Stimulated activated CD4-positive, alpha-beta T cell treated with anti-CD3 and anti-CD28 coated beads, TNF-alpha, amount 100 ng/mL, for 48 hours (primary cell): Measurements from ENCODE around the gene SETD4.
"Not testable (repeated sequence)": the region's sequence is repeated elsewhere in the genome, so short reads cannot be mapped to it uniquely, and the experiment has no call there.

Experiments
- DNase-seq, 3 donors: peaks; one replicate each; pipeline ENCODE4 v3.0.0-alpha.2; 2020; ENCODE audit warnings: low read depth in 3 of 3

The SETD4 gene

DNA sequence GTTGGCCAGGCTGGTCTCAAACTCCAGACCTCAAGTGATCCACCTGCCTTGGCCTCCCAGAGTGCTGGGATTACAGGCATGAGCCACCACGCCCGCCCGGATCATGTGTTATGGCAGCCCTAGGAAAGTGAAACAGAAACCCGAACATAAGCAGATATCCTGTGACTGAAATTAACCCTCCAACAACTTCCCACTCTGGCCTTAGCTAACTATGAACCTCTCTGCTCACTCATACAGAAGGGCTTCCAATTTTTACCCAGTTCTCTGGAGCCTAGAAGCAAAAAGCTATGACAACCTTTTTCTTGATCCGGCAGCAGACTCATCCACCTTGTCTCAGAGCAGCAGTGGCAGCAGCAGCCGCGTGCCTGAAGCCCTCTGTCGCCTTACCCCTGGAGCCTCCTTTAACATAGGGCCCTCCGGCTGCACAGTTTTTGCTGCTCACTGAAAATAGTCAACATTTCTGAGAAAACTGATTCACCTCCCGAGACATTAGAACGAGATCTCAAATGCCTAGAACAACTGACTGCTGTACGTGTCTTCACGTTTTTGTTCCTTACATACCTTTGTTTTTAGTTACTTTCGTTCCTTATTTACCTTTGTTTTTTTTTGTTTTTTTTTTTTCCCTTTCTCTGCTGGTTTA is 18.8 kb upstream of the SETD4 start:
- DNase-seq: peak; percentile 16 to 28 (median 27)

DNA sequence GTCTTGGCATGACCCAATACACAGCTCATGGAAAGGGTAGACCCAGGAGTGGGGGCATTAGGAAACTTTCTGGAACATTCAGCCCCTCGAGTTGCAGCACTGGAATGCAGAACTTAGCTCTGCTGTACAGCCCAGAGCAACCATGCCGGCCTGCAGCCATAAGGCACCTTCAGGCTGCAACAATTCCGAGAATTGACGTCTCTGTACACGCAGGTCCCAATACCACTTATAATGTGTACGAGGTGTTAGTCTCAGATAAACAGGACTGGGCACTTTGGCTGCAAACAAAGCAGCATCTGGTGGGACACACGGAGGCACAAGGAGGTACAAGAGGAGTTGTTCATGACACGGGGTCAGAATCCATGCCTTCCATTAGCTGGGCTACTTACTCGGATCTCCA is 17.4 kb upstream of the SETD4 start:
- DNase-seq: no peak

DNA sequence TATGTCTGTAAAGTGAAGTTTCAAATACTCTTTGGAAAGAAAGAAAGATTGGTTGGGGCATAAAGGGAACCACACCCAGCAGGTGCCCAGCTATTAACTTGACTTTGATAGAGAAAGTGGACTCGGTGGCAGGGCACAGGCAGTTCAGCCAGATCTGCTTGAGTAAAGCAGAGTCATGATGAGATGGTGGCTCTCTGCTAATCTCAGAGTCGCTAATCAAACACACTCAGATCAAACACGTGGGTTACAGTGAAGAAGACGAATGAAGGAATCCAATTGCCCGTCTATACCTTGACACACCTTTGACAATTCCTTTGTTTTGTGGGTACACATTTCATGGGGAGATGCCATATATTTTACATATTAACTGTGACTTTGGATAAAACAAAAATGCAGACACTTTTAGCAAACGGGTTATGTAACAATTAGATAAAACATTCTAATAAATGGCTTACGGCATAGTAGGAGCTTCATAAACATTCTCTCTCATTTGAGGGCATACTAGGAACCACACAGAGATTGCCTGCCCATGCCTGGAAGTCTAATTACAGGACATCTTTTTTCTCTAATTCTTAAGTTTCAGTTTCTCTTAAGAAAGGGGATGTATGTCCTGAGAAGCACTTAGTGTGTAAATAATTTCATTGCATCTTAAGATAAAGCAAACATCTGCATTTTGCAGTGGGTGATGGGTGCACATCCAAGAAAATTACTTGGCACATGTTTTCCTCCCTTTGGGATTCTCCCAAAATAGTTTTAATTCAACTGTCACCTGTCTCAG is 16.7 kb upstream of the SETD4 start:
- no peak for DNase-seq

DNA sequence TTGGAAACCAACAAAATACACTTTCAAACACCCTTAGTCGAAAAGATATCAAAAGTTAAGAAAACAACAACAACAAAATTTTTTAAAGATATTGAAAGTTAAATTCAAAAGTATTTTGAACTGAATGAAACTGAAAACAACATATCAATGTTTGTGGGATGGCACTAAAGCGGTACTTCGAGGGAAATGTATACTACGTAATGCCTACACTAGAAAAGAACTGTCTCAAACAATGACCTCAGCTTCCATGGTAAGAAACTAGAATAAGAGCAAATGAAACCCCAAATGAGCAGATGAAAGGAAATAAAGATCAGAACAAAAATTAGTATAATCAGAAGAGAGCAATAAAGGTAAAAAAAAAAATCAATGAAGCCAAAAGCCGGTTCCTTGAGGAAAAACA is 15.6 kb upstream of the SETD4 start:
- DNase-seq: no peak

DNA sequence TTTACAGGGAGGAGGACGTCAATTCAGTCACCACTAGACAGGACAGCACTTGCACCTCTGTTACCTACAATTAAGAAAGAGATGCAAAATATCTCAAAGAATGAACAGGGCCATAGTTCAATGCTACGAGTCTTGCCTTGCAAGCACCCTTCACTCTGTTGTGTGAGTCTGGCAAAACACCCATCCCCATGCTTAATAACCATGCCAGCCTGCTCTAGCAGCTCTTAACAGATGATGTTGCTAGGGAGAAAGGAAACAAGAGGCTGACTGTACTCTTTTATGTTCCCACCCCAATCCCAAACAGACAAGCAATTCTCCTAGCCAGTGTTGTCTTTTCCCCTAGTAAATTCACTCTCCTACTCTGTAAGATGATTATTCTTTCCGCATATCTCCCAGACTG is 14.8 kb upstream of the SETD4 start:
- DNase-seq: no peak

DNA sequence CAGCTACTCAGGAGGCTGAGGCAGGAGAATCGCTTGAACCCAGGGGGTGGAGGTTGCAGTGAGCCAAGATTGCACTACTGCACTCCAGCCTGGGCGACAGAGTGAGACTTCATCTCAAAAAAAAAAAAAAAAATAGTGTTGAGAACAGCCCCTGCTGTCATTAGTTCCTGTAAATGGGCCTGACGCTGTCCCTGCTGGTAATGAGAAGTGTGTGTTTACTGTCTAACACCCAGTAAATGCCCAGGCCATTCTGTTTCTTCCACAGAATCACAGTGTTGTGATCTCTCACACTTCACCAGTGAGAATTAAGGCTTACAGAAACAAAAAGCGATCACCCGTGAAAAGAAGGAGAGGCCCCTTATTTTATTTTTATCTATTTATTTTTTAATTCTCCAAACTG is 13.6 kb upstream of the SETD4 start:
- DNase-seq: not testable (repeated sequence)

DNA sequence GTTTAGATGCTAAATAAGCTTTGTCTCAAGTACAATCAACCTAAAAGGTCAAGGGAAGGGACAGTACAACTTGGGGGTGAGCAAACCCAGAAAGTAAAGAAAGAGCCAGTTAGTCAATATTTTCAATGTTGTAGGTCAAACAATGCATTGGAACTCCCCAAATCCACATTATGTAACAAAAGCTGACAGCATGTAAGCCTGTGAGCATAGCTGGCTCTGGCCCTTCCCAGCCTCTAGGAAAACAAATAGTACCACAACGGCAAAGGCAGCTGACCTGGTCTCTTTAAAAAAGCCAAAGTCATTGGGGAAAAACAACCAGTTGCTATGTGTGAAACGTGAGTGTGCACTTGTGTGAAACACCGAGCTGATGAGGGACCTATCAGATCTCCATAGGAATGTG is 12.9 kb upstream of the SETD4 start:
- DNase-seq: no peak

DNA sequence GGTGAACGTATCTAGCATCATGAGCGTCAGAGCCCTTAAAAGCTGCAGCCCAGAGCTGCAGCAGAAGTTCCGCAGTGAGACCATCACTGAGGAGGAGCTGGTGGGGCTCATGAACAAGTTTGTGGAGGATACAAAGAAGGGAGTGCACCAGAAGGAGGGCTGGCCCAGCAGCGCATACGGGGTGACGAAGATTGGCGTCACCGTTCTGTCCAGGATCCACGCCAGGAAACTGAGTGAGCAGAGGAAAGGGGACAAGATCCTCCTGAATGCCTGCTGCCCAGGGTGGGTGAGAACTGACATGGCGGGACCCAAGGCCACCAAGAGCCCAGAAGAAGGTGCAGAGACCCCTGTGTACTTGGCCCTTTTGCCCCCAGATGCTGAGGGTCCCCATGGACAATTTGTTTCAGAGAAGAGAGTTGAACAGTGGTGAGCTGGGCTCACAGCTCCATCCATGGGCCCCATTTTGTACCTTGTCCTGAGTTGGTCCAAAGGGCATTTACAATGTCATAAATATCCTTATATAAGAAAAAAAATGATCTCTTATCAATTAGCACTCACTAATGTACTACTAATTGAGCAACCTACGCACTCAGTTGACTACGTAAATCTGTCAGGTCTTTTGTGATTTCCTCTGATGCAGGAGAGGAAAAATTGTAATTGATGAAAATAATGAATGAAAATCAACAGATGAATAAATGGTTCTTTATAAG is 12.3 kb upstream of the SETD4 start:
- no peak for DNase-seq

DNA sequence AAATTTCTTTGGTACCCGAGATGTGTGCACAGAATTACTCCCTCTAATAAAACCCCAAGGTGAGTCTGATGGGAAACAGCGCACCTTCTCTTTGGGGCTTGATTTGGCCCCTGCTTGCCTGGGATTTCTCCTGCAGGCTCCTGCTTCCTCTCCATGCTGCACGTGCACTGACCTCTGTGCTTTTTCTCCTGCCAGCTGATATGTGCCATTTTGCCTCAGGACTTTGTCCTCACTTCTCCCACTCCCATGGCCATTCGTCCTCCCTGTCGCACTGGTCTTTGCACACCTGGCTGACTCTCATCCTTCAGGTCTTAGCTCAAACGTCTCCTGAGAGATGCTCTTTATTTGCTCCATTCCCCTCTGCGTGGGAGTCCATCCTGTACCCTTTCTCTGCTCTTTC is 10.7 kb upstream of the SETD4 start:
- DNase-seq: no peak

DNA sequence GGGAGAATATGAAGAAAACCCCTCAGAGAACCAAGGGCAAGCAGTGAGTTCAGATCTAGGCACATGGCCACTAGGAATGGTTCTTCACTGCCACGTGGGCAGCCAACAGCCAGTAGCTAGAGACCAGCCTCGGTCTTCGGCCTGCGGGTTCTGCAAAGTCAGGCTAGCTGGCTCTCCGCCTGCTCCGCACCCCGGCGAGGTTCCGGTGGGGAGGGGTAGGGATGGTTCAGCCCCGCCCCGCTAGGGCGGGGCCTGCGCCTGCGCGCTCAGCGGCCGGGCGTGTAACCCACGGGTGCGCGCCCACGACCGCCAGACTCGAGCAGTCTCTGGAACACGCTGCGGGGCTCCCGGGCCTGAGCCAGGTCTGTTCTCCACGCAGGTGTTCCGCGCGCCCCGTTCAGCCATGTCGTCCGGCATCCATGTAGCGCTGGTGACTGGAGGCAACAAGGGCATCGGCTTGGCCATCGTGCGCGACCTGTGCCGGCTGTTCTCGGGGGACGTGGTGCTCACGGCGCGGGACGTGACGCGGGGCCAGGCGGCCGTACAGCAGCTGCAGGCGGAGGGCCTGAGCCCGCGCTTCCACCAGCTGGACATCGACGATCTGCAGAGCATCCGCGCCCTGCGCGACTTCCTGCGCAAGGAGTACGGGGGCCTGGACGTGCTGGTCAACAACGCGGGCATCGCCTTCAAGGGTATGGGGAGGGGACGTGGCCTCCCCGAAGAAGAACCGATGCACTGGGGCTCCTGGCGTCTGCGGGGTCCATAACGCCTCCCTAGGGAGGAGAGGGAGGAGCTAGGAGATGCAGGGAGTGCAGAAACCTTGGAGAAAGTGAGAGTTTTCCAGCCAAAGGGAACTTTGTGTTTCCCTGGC is 9.6 kb upstream of the SETD4 start, which contains the start of gene CBR1:
TSS of gene CBR1 (plus strand) at position 312 of the 871 bp plus-strand sequence. CDS start at position 404, 92 bp downstream.
- DNase-seq: peak; percentile 78 to 85 (median 79)

DNA sequence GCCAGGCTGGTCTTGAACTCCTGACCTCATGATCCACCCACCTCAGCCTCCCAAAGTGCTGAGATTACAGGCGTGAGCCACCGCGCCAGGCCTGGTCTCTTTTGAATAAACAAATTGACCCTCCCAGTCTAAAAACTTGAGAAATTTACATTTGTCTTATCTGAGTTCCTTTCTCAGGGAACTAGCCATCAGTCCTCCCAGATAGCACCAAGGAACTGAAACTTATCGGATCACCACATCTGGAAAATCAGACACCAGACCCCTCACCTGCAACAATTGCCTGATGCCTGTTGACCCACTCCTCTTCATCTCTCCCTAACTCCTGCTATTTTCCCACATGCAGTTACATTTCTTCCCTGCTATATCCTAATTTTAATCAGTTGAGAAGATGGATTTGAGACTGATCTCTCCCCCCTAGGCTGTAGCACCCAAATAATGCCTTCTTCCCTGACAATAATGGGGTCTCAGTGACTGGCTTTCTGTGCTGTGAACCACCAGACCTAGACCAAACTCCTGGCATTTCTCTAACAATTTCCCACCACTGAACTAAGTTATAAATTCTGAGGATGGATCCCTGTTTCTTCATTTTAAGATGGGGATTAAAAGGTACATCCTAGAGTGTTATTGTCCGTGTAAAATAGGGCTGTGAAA is 8.5 kb upstream of the SETD4 start:
- no peak for DNase-seq

DNA sequence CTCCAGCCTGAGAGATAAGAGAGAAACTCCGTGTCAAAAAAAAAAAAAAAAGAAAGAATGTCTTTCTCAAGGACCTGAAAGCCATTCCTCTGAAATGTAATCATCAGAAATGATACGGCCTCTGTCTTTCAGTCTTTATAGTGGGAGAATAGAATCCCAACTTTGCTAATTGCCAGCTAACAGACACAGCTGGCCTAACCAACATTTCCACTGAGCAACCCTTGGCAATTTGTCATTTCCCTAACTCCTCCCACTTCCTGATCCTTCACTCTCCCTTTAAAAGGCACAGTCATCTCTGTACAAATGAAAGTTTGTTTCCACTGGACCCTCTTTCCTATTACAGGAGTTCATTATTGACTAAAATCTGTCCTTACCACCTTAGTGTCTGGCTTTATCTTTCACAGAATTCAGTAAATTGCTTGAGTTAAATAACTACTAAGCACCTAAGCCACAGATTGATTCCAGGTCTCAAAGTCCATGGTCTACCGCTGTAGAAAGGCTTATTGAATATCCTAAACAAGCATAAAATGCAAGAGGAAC is 5.2 kb upstream of the SETD4 start:
- no peak for DNase-seq

DNA sequence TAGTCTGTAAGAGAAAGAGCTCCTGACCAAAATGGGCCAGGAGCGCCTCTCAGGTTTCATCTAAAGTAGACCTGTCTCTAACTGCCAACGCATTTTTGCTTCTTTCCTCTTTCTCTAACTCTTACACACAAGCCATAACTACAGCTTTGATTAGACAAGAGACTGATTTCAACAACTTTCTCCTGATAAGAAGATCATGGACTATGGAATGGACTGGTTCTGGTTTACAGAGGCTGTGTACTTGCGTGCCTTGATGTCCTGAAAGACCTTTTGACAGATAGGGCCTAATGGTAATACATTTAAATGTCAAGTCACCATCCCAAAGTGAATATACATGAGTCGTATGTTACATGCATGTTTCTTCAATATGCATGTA is 3.7 kb upstream of the SETD4 start:
- DNase-seq: no peak

DNA sequence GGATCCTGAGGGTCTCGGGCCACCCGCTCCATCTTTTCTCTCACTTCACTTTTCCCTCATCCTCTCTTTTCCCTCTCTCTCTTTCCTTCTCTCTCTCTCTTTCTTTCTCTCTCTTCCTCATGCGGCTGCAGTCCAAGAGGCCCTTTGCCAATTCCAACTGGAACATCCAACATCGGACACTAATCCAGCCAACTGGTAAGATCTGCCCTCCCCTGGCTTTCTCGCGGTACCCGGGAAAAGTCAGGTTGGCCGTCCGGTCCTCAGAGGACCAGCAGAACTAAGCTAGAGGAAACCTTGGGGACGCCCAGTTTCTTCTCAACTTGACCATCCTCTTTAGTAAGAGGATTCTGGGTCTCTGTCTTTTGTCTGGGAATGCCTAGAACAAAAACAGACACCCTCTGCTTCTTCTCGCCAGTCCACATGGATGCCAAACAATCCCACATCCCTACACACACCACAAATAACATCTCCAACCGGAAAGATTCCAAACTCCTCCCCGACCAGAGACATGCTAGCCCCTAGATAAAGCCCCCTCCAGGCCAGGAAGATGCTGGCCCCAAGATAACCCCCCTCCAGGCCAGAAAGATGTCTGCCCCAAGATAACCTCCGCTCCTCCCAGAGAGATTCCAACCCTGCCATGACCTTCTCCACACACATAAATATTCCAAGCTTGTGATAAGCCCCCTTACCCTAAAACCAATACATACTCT is 3.2 kb upstream of the SETD4 start:
- no peak for DNase-seq

DNA sequence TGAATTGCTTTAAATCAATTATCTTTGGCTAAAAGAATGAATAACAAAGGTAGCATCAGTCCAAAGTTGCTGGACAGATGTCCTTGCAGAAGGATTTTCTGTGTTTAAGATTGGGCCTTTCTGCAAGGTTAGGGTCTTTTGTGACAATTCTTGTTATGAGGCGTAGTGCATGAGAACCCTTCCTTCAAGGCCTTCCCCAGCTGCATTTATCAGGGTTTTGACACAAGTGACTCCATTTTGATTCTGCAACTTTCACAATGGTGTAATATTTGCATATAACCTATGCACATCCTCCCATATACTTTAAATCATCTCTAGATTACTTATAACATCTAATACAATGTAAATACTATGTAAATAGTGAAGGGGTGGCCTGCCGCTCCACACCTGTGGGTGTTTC is 1.1 kb upstream of the SETD4 start:
- DNase-seq: no peak

DNA sequence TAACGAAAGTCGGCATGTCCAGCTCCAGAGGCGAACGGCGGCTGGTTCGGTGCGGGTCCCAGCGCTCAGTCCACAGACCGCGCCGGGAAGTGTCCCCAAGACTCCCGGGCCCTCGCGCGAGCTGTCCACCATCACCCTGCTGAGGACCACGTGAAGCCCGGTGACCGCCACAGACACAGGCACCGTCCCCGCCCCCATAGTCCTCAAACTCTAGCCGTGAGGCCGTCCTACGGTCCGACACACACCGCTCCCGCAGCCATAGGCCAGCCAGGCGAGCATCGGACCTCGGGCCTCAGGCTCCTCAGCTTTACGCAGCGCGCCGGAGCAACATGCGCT is 535 bp downstream of the SETD4 start:
- no peak for DNase-seq

DNA sequence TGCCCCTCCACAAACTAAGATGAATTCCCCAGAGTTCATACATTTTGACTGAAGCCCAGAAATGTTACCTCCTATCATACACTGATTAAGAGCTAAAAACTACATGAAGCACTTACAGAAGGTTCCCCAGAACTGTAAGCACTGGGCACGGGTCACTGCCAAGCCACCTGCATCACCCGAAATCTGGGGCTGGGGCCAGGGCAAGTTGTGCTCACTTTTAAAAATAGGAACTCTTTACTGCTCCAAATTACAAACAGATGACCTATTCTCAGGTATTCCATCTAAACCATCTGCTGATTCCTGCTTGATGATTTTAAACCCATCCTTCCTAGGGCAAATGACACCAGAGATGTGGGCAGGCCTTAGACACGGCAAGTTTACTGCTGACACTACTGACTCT is 4.8 kb downstream of the SETD4 start:
- DNase-seq: no peak

DNA sequence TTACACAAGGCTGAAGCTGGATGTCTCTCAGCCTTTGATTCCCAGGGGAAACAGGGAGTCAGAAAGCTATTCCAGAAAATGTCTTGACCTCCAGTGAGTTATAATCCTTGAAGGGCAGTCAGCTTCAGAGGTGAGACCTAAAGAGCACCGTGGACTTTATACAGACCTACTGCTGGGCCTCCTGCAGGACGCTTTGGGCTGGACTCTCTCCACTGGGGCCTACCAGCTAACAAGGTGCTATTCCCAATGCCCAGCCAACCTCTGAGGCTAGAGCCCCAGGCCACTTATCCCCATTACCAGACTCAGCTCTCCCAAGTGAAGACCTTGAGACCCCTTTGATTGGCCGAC is 6.6 kb downstream of the SETD4 start:
- DNase-seq: no peak

DNA sequence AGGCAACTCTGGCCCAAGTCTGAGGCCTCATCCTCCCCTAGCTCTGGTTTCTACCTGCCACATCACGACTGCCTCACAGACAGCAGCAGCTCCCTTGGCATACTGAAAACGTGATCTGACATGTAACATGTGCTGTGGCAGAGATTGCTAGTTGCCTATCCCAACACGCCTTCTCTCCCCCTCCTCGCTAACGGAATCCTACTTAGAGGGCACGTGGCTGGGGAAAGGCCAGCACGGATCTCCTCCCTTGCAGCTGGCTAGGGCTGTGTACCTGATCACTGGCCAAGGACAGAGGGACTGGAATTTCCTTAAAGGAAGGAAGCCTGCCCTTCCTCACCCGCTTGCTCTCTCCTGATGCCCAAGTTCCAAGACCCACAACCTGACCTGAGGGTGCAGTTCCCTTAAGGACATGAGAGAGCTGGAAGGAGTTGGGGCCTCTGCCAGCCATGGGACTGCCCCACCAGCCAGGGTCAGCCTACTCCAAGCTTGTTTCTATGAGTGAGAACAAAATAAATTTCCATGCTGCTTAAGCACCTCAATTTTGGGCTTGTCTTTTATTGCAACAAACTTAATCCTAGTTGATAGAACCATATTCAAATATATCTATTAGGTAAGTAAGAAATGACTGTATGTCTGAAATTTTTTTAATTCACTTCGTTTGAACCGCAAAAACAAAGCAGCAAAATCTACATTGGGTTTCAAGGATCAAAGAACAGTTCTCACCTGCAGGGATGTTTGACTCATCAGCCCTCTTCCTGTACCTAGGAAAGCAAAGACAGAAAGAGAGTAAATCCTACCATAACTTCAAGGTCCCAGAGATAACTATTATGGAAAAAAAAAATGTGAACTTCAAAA is 7.2 kb downstream of the SETD4 start:
- DNase-seq: no peak

DNA sequence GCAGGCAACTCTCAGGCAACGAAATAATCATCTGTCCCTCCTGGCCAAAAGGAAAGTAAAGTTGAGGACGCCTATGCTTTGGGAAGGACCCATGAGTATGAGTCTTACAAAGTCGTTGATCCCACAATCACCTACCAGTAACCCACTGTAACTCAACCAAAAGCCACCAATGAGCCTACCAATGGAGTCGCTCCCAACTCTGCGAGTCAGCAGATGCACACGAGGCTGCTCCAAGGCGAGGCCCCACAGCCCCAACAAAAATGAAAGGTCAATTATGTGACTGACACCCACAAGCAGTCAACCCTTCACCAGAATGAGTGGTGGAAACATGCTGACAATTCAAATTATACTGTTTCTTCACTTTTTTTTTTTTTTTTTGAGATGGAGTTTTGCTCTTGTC is 12.0 kb downstream of the SETD4 start:
- DNase-seq: no peak
